ENCODE results near the gene TTC22.
A peak's percentile ranks its signal among the peaks of the same experiment; 100 is the strongest.

TTC22 gene

GRCh38 chr1:54772951-54773350 is 28.2 kb downstream of the TTC22 start:
- in situ Hi-C loops (cut with MboI; ENCODE audit: low sequenced_read_pairs, unreplicated experiment), result no loop called here
- TF ChIP-seq CTCF (IDR thresholded peaks at IDR 0.05; ENCODE audit: borderline replicate concordance, control extremely low read depth, extremely low read depth, insufficient read depth, missing control alignments), result no peak
- DNase-seq (ENCODE audit: low spot score), result no peak

DNA sequence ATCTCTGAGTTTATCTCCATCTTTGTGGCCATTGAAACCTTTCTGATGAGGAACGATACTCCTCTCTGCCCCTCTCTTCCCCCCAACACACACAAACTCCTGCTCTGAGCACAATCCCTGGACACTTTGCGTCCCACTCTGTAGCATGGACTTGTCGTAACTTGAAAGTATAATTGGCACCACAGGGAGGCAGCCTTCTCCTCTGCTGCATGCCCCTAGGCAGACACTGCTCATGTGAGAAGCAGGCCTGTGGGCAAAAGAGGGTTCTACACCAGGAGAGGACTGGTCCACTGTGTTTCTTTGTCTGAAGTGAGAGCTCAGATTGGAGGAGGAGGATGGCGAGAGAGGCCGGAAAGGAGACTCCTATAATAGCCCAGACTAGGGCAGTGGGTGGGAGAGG is 33.0 kb downstream of the TTC22 start:
- no peak for DNase-seq (ENCODE audit: low spot score)
- in situ Hi-C loops (cut with MboI; ENCODE audit: low sequenced_read_pairs, unreplicated experiment), result no loop called here
- no peak for TF ChIP-seq CTCF (IDR thresholded peaks at IDR 0.05; ENCODE audit: borderline replicate concordance, control extremely low read depth, extremely low read depth, insufficient read depth, missing control alignments)

- in situ Hi-C loops (cut with MboI; ENCODE audit: low sequenced_read_pairs, unreplicated experiment), result no loop called here
- no peak for DNase-seq (ENCODE audit: low spot score)
- TF ChIP-seq CTCF (IDR thresholded peaks at IDR 0.05; ENCODE audit: borderline replicate concordance, control extremely low read depth, extremely low read depth, insufficient read depth, missing control alignments), result no peak
These were observed 33.6 kb downstream of the TTC22 start for GRCh38 chr1:54767526-54767925.

GRCh38 chr1:54766726-54767125 is 34.4 kb downstream of the TTC22 start:
- in situ Hi-C loops (cut with MboI; ENCODE audit: low sequenced_read_pairs, unreplicated experiment), result no loop called here
- DNase-seq (ENCODE audit: low spot score), result no peak
- TF ChIP-seq CTCF (IDR thresholded peaks at IDR 0.05; ENCODE audit: borderline replicate concordance, control extremely low read depth, extremely low read depth, insufficient read depth, missing control alignments), result no peak

- no peak for TF ChIP-seq CTCF (IDR thresholded peaks at IDR 0.05; ENCODE audit: borderline replicate concordance, control extremely low read depth, extremely low read depth, insufficient read depth, missing control alignments)
- in situ Hi-C loops (cut with MboI; ENCODE audit: low sequenced_read_pairs, unreplicated experiment), result no loop called here
- DNase-seq (ENCODE audit: low spot score), result no peak
These were observed 36.1 kb downstream of the TTC22 start for GRCh38 chr1:54764922-54765561.

DNA sequence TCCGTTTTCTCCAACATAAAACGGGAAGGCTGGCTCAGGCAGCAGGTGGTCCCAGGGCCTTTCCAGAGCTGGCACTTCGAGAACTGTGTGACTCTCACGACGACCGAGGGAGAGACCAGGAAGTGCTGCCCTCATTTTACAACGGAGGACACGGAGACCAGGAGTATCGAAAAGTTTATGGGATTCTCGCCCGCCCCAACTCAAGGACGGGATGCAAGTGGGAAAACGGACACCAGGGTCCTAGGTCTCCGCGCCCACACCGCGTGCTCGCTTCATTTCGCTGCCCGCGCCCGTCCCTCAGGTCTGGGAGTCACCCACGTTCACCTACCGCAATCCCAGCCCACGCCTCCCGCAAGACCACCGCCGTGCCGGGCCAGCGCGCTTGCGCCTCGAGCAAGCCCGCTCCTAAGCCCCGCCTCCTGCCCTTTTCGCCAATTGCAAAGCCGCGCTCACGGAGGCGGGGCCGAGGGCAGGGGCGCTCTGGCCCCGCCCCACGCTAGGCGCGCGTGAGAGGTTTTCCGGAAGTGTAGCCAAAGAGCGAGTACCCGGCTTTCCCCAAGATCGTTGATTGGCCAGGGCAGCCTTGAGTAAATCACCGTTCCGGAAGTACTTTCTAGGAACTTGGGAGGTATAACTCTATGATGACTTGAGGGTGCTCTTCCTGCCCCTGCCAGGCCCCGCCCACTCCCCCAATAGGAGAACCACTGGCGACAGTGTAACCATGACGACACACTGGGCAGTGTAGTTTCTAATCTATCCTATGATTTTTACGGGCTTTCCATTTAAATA is 36.8 kb downstream of the TTC22 start, which contains the start of gene PARS2:
TSS of gene PARS2 (minus strand) at position 391 of the 789 bp plus-strand sequence. CDS start 5,362 bp downstream, outside the sequence.
- DNase-seq (ENCODE audit: low spot score), result peak; percentile 98
- TF ChIP-seq CTCF (IDR thresholded peaks at IDR 0.05; ENCODE audit: borderline replicate concordance, control extremely low read depth, extremely low read depth, insufficient read depth, missing control alignments), result no peak
- in situ Hi-C loops (cut with MboI; ENCODE audit: low sequenced_read_pairs, unreplicated experiment), result no loop called here
